ENCODE results near the gene SUSD1.

Gene SUSD1

GRCh38 chr9:112112519-112112918 is 62.6 kb downstream of the SUSD1 start:
- Histone ChIP-seq H3K4me3 (ENCODE audit: low read length) (no peak overlapping the region), H3K27me3 (ENCODE audit: insufficient read depth, low read length) (no peaks in the 10 kb centered on the region), H3K9ac (ENCODE audit: low read depth, low read length) (no peak overlapping the region), H3K27ac (ENCODE audit: low read length) (no peak overlapping the region), H3K9me3 (ENCODE audit: insufficient read depth, low read depth, low read length) (no peaks in the 10 kb centered on the region), H3K36me3 (ENCODE audit: insufficient read depth, low read depth, low read length) (no peaks in the 10 kb centered on the region), H3K4me1 (ENCODE audit: insufficient read depth, low read length) (no peaks in the 10 kb centered on the region)

- H3K4me3 ChIP-seq (ENCODE audit: low read length) = no peak overlapping the region
- no peaks in the 10 kb centered on the region for H3K4me1 ChIP-seq (ENCODE audit: insufficient read depth, low read length)
- no peak overlapping the region for H3K27ac ChIP-seq (ENCODE audit: low read length)
- H3K9ac ChIP-seq (ENCODE audit: low read depth, low read length) = no peak overlapping the region
- H3K9me3 ChIP-seq (ENCODE audit: insufficient read depth, low read depth, low read length) = no peaks in the 10 kb centered on the region
- H3K36me3 ChIP-seq (ENCODE audit: insufficient read depth, low read depth, low read length) = no peaks in the 10 kb centered on the region
- no peaks in the 10 kb centered on the region for H3K27me3 ChIP-seq (ENCODE audit: insufficient read depth, low read length)
Measured at GRCh38 chr9:112111461-112111860, 63.6 kb downstream of the SUSD1 start.

GRCh38 chr9:112110777-112111113 is 64.4 kb downstream of the SUSD1 start:
- Histone ChIP-seq H3K9ac (ENCODE audit: low read depth, low read length) (no peak overlapping the region), H3K9me3 (ENCODE audit: insufficient read depth, low read depth, low read length) (no peaks in the 10 kb centered on the region), H3K4me3 (ENCODE audit: low read length) (no peak overlapping the region), H3K4me1 (ENCODE audit: insufficient read depth, low read length) (no peaks in the 10 kb centered on the region), H3K36me3 (ENCODE audit: insufficient read depth, low read depth, low read length) (no peaks in the 10 kb centered on the region), H3K27ac (ENCODE audit: low read length) (no peak overlapping the region), H3K27me3 (ENCODE audit: insufficient read depth, low read length) (no peaks in the 10 kb centered on the region)

DNA sequence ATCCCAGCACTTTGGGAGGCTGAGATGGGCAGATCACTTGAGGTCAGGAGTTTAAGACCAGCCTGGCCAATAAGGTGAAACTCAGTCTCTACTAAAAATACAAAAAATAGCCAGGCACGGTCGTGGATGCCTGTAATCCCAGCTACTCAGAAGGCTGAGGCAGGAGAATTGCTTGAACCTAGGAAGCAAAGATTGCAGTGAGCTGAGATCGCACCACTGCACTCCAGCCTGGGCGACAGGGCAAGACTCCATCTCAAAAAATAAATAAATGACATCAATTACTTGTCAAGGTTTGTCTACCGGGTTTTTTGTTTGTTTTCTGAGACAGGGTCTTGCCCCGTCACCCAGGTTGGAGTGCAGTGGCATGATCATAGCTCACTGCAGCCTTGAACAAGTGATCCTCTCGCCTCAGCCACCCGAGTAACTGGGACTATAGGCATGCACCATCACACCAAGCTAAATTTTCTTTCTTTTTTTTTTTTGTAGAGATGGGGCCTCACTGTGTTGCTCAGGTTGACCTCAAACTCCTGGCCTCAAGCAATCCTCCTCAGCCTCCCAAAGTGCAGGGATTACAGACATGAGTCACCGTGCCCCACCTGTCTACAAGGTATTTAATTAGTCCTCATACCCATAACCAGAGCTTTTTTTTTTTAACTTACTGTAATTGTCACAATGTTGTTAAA is 64.9 kb downstream of the SUSD1 start:
- Histone ChIP-seq H3K27ac (ENCODE audit: low read length) (no peak overlapping the region), H3K9ac (ENCODE audit: low read depth, low read length) (no peak overlapping the region), H3K4me3 (ENCODE audit: low read length) (no peak overlapping the region), H3K36me3 (ENCODE audit: insufficient read depth, low read depth, low read length) (no peaks in the 10 kb centered on the region), H3K27me3 (ENCODE audit: insufficient read depth, low read length) (no peaks in the 10 kb centered on the region), H3K9me3 (ENCODE audit: insufficient read depth, low read depth, low read length) (no peaks in the 10 kb centered on the region), H3K4me1 (ENCODE audit: insufficient read depth, low read length) (no peaks in the 10 kb centered on the region)

DNA sequence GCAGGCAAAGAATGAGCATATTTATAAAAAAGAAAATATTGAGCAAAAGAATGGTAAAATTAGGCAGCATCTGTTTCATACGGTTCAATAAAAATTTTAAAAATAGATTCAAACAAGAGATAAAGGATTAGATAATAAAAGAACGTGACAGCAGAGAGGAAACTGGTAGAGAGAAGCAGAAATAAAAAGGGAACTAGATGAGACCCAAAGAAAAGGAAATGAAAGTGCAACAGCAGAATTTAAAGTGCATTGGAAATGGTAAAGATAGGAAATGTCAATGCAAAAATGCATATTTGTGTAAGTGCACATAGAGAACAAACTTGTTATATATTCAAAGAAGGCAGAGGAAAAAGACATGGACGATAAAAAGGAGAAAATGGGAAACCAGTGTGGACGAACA is 70.2 kb downstream of the SUSD1 start:
- Histone ChIP-seq H3K27ac (ENCODE audit: low read length) (no peak overlapping the region), H3K4me1 (ENCODE audit: insufficient read depth, low read length) (no peaks in the 10 kb centered on the region), H3K27me3 (ENCODE audit: insufficient read depth, low read length) (no peaks in the 10 kb centered on the region), H3K4me3 (ENCODE audit: low read length) (no peak overlapping the region), H3K9me3 (ENCODE audit: insufficient read depth, low read depth, low read length) (no peaks in the 10 kb centered on the region), H3K9ac (ENCODE audit: low read depth, low read length) (no peak overlapping the region), H3K36me3 (ENCODE audit: insufficient read depth, low read depth, low read length) (no peaks in the 10 kb centered on the region)

DNA sequence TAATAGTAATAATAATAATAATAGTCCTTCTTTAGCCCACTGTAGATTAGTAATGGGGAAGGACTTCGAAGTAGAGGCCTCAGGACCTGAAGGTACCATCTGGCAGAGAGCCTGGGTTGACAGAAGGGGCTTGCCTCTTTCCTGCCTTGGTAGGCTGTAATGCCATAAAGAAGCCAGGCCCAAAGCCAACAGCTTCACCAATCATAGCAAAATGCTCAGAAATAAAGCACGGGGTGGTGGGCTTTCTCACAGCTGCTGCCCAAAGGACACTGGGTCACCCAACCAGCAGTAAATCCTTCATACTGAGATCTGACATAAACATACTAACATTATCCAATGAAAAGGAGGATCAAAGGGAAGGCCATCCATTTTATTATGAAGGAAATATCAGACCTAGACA is 70.7 kb downstream of the SUSD1 start:
- peaks cover under 1% of the 10 kb centered on the region; the same call in 1 of the 2 replicates for H3K4me1 ChIP-seq (ENCODE audit: insufficient read depth, low read length)
- H3K9ac ChIP-seq (ENCODE audit: low read depth, low read length) = no peak overlapping the region
- no peak overlapping the region for H3K4me3 ChIP-seq (ENCODE audit: low read length)
- no peaks in the 10 kb centered on the region for H3K9me3 ChIP-seq (ENCODE audit: insufficient read depth, low read depth, low read length)
- no peaks in the 10 kb centered on the region for H3K36me3 ChIP-seq (ENCODE audit: insufficient read depth, low read depth, low read length)
- no peaks in the 10 kb centered on the region for H3K27me3 ChIP-seq (ENCODE audit: insufficient read depth, low read length)
- H3K27ac ChIP-seq (ENCODE audit: low read length) = no peak overlapping the region

GRCh38 chr9:112103405-112103804 is 71.7 kb downstream of the SUSD1 start:
- Histone ChIP-seq H3K9ac (ENCODE audit: low read depth, low read length) (no peak overlapping the region), H3K9me3 (ENCODE audit: insufficient read depth, low read depth, low read length) (no peaks in the 10 kb centered on the region), H3K27me3 (ENCODE audit: insufficient read depth, low read length) (no peaks in the 10 kb centered on the region), H3K36me3 (ENCODE audit: insufficient read depth, low read depth, low read length) (no peaks in the 10 kb centered on the region), H3K4me1 (ENCODE audit: insufficient read depth, low read length) (peaks cover 8% of the 10 kb centered on the region; the same call in 1 of the 2 replicates), H3K27ac (ENCODE audit: low read length) (no peak overlapping the region), H3K4me3 (ENCODE audit: low read length) (no peak overlapping the region)

DNA sequence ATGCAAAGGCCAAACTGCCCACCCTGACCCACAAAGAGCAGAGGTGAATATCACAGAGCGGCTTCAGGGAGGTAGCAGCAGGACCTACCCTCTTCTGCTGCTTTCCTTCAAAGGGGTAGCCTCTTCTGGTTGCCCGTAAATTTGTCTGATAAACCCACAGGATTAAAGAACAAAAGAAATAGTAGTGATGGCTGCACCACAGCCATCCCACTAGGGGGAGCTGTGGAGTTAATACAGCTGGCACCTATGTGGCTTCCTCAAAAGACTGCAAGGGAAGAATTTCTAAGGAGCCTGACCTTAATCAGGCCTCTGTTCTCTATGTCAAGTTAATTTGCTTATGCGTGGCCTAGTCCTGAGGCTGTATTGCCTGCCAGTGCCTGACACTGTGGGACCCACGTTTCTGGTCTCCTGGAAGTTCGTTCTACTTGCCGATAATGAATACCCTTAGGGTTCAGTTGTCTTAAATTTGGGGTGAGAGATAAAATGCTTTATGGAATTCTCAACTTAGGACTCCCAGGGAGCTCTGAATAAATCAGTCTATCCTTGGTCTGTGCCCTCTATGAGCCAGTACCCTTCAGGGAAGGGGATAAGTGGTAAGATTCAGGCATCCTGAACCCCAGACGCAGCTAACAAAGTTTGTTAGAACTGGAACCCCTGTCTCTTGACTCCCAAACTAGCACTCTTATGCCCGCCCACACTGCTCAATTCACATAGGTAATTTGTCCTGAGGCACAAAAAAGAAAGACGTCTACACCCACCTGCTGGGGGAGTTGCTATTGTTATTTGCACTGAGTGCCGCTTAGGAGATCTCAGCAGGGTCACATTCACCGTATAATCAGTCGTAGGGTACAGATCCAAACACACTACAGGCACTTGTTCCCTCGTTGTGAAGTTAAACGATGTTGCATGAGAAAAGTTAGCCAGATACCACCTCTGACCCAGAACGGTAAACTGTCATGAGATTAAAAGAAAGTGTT is 77.1 kb downstream of the SUSD1 start:
- Histone ChIP-seq H3K36me3 (ENCODE audit: insufficient read depth, low read depth, low read length) (no peaks in the 10 kb centered on the region), H3K9me3 (ENCODE audit: insufficient read depth, low read depth, low read length) (no peaks in the 10 kb centered on the region), H3K9ac (ENCODE audit: low read depth, low read length) (peak overlapping the region; percentile 25), H3K27me3 (ENCODE audit: insufficient read depth, low read length) (no peaks in the 10 kb centered on the region), H3K27ac (ENCODE audit: low read length) (no peak overlapping the region), H3K4me3 (ENCODE audit: low read length) (peak overlapping the region; percentile 30; the same call in 1 of the 2 replicates), H3K4me1 (ENCODE audit: insufficient read depth, low read length) (peaks cover 12% of the 10 kb centered on the region; the same call in 1 of the 2 replicates)

DNA sequence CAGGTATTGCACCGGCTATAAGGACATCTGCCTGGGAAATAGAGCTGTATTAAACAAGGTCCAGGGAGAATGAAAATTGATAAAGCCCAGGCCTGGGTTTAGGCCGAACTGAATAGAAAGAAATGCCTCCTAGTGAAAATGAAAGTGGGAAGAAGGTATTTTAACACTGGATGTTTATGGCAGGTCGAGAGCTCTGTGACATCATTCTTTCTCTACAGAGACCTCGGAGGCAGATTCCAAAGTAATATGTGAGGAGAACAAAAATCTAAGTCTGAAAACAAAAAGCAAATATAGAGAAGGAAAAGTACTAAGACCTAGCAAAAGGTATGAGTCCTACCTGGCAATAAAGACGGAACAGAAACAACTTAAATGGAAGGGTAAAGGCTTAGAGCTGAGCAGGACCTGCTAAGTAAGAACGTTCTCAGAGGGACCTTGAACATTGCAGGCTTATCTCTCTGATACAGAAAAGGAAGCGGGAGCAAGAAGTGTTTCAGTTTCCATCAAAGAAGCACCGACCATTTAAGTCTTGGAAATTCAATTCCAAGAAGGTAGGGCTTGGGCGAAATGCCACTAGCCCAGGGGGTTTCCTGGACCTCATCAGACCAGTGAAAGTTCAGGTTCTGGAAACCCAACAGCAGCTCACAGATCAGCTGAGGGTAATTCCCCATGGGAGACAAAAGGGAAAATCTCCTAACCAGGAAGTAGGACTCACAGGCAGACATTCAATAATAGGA is 80.0 kb downstream of the SUSD1 start:
- H3K4me3 ChIP-seq (ENCODE audit: low read length) = no peak overlapping the region

GRCh38 chr9:112094241-112094640 is 80.9 kb downstream of the SUSD1 start:
- Histone ChIP-seq H3K9me3 (ENCODE audit: insufficient read depth, low read depth, low read length) (no peaks in the 10 kb centered on the region), H3K27me3 (ENCODE audit: insufficient read depth, low read length) (no peaks in the 10 kb centered on the region), H3K27ac (ENCODE audit: low read length) (no peak overlapping the region), H3K36me3 (ENCODE audit: insufficient read depth, low read depth, low read length) (no peaks in the 10 kb centered on the region), H3K4me3 (ENCODE audit: low read length) (no peak overlapping the region), H3K9ac (ENCODE audit: low read depth, low read length) (no peak overlapping the region), H3K4me1 (ENCODE audit: insufficient read depth, low read length) (peaks cover 23% of the 10 kb centered on the region; the same call in 1 of the 2 replicates)

More for the DNA sequence above, 80.0 kb downstream of the SUSD1 start:
- no peak overlapping the region for H3K27ac ChIP-seq (ENCODE audit: low read length)
- no peaks in the 10 kb centered on the region for H3K27me3 ChIP-seq (ENCODE audit: insufficient read depth, low read length)
- no peaks in the 10 kb centered on the region for H3K36me3 ChIP-seq (ENCODE audit: insufficient read depth, low read depth, low read length)
- peaks cover 25% of the 10 kb centered on the region; the same call in 1 of the 2 replicates for H3K4me1 ChIP-seq (ENCODE audit: insufficient read depth, low read length)
- no peaks in the 10 kb centered on the region for H3K9me3 ChIP-seq (ENCODE audit: insufficient read depth, low read depth, low read length)
- no peak overlapping the region for H3K9ac ChIP-seq (ENCODE audit: low read depth, low read length)

DNA sequence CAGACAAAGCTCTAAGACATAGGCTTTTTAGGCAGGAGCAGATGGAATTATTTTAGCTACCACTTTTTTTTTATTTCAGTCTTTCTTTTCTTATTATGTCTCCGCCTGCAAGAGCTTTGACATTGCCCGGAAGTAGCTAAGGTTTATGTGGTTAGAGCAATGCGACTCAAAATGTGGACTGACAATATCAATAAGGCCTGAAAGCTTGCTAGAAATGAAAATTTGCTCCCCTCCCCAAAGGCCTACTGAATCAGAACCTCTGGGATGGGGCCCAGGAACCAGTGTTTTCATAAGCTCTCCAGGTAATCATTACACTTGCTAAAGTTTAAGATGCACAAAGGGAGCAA is 81.3 kb downstream of the SUSD1 start:
- H3K36me3 ChIP-seq (ENCODE audit: insufficient read depth, low read depth, low read length) = no peaks in the 10 kb centered on the region
- H3K9ac ChIP-seq (ENCODE audit: low read depth, low read length) = no peak overlapping the region
- no peak overlapping the region for H3K27ac ChIP-seq (ENCODE audit: low read length)
- no peak overlapping the region for H3K4me3 ChIP-seq (ENCODE audit: low read length)
- H3K27me3 ChIP-seq (ENCODE audit: insufficient read depth, low read length) = no peaks in the 10 kb centered on the region
- H3K9me3 ChIP-seq (ENCODE audit: insufficient read depth, low read depth, low read length) = no peaks in the 10 kb centered on the region
- peaks cover 22% of the 10 kb centered on the region; the same call in 1 of the 2 replicates for H3K4me1 ChIP-seq (ENCODE audit: insufficient read depth, low read length)
